GM12878 (cell line): ENCODE results near the gene PIEZO2. TPM values are rescaled to one million over a fixed set of nuclear protein-coding genes. Genes with fewer than 3 reads are reported as not detected.

ENCODE experiments used
- BRCA1 ChIP-seq: IDR thresholded peaks from 2 replicates; pipeline ENCODE4 v1.6.1; 2011; ENCODE audit warnings: low read depth, low read length, improper control_type of control experiment
- CHD1 ChIP-seq: IDR thresholded peaks from 2 replicates; pipeline ENCODE4 v1.6.1; 2012; ENCODE audit warnings: low read depth, low read length, improper control_type of control experiment
- CHD2 ChIP-seq: IDR thresholded peaks from 2 replicates; pipeline ENCODE4 v1.6.1; 2011; ENCODE audit warnings: low read depth, low read length, improper control_type of control experiment, borderline replicate concordance
- CREM ChIP-seq: IDR thresholded peaks from 2 replicates; pipeline ENCODE4 v1.6.1; 2014; ENCODE audit warnings: antibody characterized with exemption, low read depth
- CTCF ChIP-seq, 3 experiments: IDR thresholded peaks in 2 of 3; conservative IDR thresholded peaks in 1 of 3; 2 replicates each; pipeline ENCODE4 v1.5.1; 2011; ENCODE audit warnings: low read depth in 3 of 3, low read length in 3 of 3, mild to moderate bottlenecking in 3 of 3, control low read depth in 2 of 3, moderate library complexity in 2 of 3, inconsistent platforms in 1 of 3, mixed read lengths in 1 of 3; ENCODE audit not compliant: control insufficient read depth in 2 of 3, insufficient read depth in 1 of 3; ENCODE audit errors: extremely low read depth in 1 of 3
- EP300 ChIP-seq, 2 experiments: fragments of 150-350 bp in 1 of 2; IDR thresholded peaks; 2 replicates each; pipeline ENCODE4 v1.6.1; 2011 to 2012; ENCODE audit warnings: low read depth in 2 of 2, low read length in 2 of 2, borderline replicate concordance in 1 of 2, improper control_type of control experiment in 1 of 2, inconsistent platforms in 1 of 2; ENCODE audit not compliant: control insufficient read depth in 1 of 2
- FOS ChIP-seq: IDR thresholded peaks from 3 replicates; pipeline ENCODE4 v1.6.1; 2011; ENCODE audit warnings: borderline replicate concordance; ENCODE audit not compliant: insufficient read length; ENCODE audit errors: extremely low read depth
- IRF4 ChIP-seq: IDR thresholded peaks from 2 replicates; pipeline ENCODE4 v1.6.1; 2011; ENCODE audit warnings: low read depth, low read length
- MEF2A ChIP-seq: IDR thresholded peaks from 2 replicates; pipeline ENCODE4 v1.6.1; 2011; ENCODE audit warnings: low read depth, mild to moderate bottlenecking, low read length, moderate library complexity; ENCODE audit not compliant: insufficient read depth
- NFIC ChIP-seq: IDR thresholded peaks from 2 replicates; pipeline ENCODE4 v1.6.1; 2012; ENCODE audit warnings: low read depth, mild to moderate bottlenecking, inconsistent platforms, low read length, moderate library complexity
- NR2C1 ChIP-seq: fragments of 450-650 bp; IDR thresholded peaks from 2 replicates; pipeline ENCODE4 v1.6.1; 2017; ENCODE audit warnings: antibody characterized with exemption, mild to moderate bottlenecking, moderate library complexity
- NR2C2 ChIP-seq: IDR thresholded peaks from 2 replicates; pipeline ENCODE4 v1.6.1; 2011; ENCODE audit warnings: borderline replicate concordance, low read depth; ENCODE audit not compliant: control insufficient read depth, insufficient read length
- RAD21 ChIP-seq: IDR thresholded peaks from 2 replicates; pipeline ENCODE4 v1.6.1; 2011; ENCODE audit warnings: mild to moderate bottlenecking, low read depth, low read length, moderate library complexity; ENCODE audit not compliant: insufficient read depth
- SMAD5 ChIP-seq: IDR thresholded peaks from 2 replicates; pipeline ENCODE4 v1.6.1; 2016; ENCODE audit warnings: antibody characterized with exemption, low read depth
- SPI1 ChIP-seq: IDR thresholded peaks from 2 replicates; pipeline ENCODE4 v1.6.1; 2011; ENCODE audit warnings: low read depth, mild to moderate bottlenecking, low read length, moderate library complexity, borderline replicate concordance; ENCODE audit not compliant: insufficient read depth
- TCF7 ChIP-seq: IDR thresholded peaks from 2 replicates; pipeline ENCODE4 v1.6.1; 2014; ENCODE audit warnings: antibody characterized with exemption, borderline replicate concordance
- polyA plus RNA-seq, 11 experiments: library from polyadenylated mRNA; depleted of rRNA in 4 of 11; unstranded in 6 of 11; stranded (reverse) in 5 of 11; fragments of >200 nt; fragmentation: Nextera tagmentation in 4 of 11; fragmentation: Illumina TruSeq in 1 of 11; extraction: Ambion mirVana in 4 of 11; extraction: Trizol in 1 of 11; gene quantifications; 1 replicate in 1 of 11; 2 replicates in 10 of 11; pipeline versions ENCODE4 v1.2.1 to v1.2.3, GENCODE V29; 2011 to 2016; ENCODE audit warnings: inconsistent platforms in 2 of 11, missing spikeins in 2 of 11, low read depth in 1 of 11
- total RNA-seq, 4 experiments: library from RNA; depleted of rRNA in 3 of 4; stranded (reverse); fragments of >200 nt in 3 of 4; fragmentation: Illumina TruSeq in 1 of 4; extraction: Trizol in 1 of 4; gene quantifications; 2 replicates each; pipeline versions ENCODE4 v1.2.1 to v1.2.3, GENCODE V29; 2013 to 2021
- TF ChIP-seq, protein P1 (sequence below): IDR thresholded peaks from 2 replicates; pipeline ENCODE4 v1.6.1; 2012; ENCODE audit warnings: low read length, inconsistent platforms
- TF ChIP-seq, protein P2 (sequence below): fragments of 450-650 bp; IDR thresholded peaks from 2 replicates; pipeline ENCODE4 v1.6.1; 2017; ENCODE audit warnings: mild to moderate bottlenecking, moderate library complexity
- TF ChIP-seq, protein P3 (sequence below): IDR thresholded peaks from 2 replicates; pipeline ENCODE4 v1.6.1; 2011; ENCODE audit warnings: borderline replicate concordance, low read depth, mild to moderate bottlenecking, moderate library complexity, low read length; ENCODE audit not compliant: insufficient read depth, poor library complexity, severe bottlenecking

Gene PIEZO2
- total and polyA plus RNA-seq, 10 of the 15 experiments (the other 5 are each of a cell fraction or from before 2014, with no cell fraction given), result 6.7 to 42.3 (median 27.4) TPM

- TF ChIP-seq BRCA1, result no peak
- TF ChIP-seq NR2C2, result no peak
- TF ChIP-seq TCF7, result 0 out of 2 replicates have a peak, but pooled peaks have one; percentile 44
- no peak for TF ChIP-seq NR2C1
- TF ChIP-seq, protein P1, sequence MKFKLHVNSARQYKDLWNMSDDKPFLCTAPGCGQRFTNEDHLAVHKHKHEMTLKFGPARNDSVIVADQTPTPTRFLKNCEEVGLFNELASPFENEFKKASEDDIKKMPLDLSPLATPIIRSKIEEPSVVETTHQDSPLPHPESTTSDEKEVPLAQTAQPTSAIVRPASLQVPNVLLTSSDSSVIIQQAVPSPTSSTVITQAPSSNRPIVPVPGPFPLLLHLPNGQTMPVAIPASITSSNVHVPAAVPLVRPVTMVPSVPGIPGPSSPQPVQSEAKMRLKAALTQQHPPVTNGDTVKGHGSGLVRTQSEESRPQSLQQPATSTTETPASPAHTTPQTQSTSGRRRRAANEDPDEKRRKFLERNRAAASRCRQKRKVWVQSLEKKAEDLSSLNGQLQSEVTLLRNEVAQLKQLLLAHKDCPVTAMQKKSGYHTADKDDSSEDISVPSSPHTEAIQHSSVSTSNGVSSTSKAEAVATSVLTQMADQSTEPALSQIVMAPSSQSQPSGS, result peak; percentile 96
- peak; percentile 96 for TF ChIP-seq IRF4
- TF ChIP-seq SPI1, result no peak
- TF ChIP-seq RAD21, result peak; percentile 37; the same call in 1 of the 2 replicates
- TF ChIP-seq, protein P2, sequence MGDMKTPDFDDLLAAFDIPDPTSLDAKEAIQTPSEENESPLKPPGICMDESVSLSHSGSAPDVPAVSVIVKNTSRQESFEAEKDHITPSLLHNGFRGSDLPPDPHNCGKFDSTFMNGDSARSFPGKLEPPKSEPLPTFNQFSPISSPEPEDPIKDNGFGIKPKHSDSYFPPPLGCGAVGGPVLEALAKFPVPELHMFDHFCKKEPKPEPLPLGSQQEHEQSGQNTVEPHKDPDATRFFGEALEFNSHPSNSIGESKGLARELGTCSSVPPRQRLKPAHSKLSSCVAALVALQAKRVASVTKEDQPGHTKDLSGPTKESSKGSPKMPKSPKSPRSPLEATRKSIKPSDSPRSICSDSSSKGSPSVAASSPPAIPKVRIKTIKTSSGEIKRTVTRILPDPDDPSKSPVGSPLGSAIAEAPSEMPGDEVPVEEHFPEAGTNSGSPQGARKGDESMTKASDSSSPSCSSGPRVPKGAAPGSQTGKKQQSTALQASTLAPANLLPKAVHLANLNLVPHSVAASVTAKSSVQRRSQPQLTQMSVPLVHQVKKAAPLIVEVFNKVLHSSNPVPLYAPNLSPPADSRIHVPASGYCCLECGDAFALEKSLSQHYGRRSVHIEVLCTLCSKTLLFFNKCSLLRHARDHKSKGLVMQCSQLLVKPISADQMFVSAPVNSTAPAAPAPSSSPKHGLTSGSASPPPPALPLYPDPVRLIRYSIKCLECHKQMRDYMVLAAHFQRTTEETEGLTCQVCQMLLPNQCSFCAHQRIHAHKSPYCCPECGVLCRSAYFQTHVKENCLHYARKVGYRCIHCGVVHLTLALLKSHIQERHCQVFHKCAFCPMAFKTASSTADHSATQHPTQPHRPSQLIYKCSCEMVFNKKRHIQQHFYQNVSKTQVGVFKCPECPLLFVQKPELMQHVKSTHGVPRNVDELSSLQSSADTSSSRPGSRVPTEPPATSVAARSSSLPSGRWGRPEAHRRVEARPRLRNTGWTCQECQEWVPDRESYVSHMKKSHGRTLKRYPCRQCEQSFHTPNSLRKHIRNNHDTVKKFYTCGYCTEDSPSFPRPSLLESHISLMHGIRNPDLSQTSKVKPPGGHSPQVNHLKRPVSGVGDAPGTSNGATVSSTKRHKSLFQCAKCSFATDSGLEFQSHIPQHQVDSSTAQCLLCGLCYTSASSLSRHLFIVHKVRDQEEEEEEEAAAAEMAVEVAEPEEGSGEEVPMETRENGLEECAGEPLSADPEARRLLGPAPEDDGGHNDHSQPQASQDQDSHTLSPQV, result 0 out of 2 replicates have a peak, but pooled peaks have one; percentile 30
- no peak for TF ChIP-seq CHD2
- 0 out of 2 replicates have a peak, but pooled peaks have one; percentile 22 for TF ChIP-seq MEF2A
- TF ChIP-seq EP300 (IDR thresholded peaks at IDR 0.05; ENCODE audit: borderline replicate concordance in 1 of 2, control insufficient read depth in 1 of 2, low read depth in 2 of 2, low read length in 2 of 2), result 0 out of 4 replicates have a peak, but pooled peaks of 1 of the 2 experiments have one; percentile 20
- no peak for TF ChIP-seq SMAD5
- no peak for TF ChIP-seq CHD1
- TF ChIP-seq FOS, result no peak
- TF ChIP-seq, protein P3, sequence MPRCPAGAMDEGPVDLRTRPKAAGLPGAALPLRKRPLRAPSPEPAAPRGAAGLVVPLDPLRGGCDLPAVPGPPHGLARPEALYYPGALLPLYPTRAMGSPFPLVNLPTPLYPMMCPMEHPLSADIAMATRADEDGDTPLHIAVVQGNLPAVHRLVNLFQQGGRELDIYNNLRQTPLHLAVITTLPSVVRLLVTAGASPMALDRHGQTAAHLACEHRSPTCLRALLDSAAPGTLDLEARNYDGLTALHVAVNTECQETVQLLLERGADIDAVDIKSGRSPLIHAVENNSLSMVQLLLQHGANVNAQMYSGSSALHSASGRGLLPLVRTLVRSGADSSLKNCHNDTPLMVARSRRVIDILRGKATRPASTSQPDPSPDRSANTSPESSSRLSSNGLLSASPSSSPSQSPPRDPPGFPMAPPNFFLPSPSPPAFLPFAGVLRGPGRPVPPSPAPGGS, result peak; percentile 97
- no peak for TF ChIP-seq CTCF (IDR thresholded peaks at IDR 0.05 in 2 of 3, conservative IDR thresholded peaks at IDR 0.05 in 1 of 3; ENCODE audit: control insufficient read depth in 2 of 3, extremely low read depth in 1 of 3, insufficient read depth in 1 of 3, low read depth in 3 of 3, low read length in 3 of 3)
- TF ChIP-seq NFIC, result peak; percentile 86
- TF ChIP-seq CREM, result peak; percentile 52
These were observed 145.1 kb downstream of the PIEZO2 start (continued) for GRCh38 chr18:11004294-11004693.
